Measurements from ENCODE around the gene ATP6V1E1.

The ATP6V1E1 gene

GRCh38 chr22:17633217-17633997, 4.9 kb upstream of the ATP6V1E1 start:
- peak; percentile 89 for DNase-seq

GRCh38 chr22:17631076-17631565, 2.6 kb upstream of the ATP6V1E1 start:
- DNase-seq, result no peak

- no peak for DNase-seq
These were observed 1.1 kb upstream of the ATP6V1E1 start for GRCh38 chr22:17629641-17630040.

- DNase-seq, result no peak
These were observed 582 bp upstream of the ATP6V1E1 start for GRCh38 chr22:17629173-17629489.

- no peak for DNase-seq
These were observed 566 bp downstream of the ATP6V1E1 start for GRCh38 chr22:17627961-17628405.

- DNase-seq, result no peak
These were observed 15.3 kb downstream of the ATP6V1E1 start for GRCh38 chr22:17613280-17613679.

- DNase-seq, result no peak
These were observed 16.5 kb downstream of the ATP6V1E1 start for GRCh38 chr22:17612057-17612456.

GRCh38 chr22:17607891-17608521, 20.5 kb downstream of the ATP6V1E1 start:
- no peak for DNase-seq

GRCh38 chr22:17606496-17606895, 22.1 kb downstream of the ATP6V1E1 start:
- DNase-seq, result no peak

- no peak for DNase-seq
These were observed 24.9 kb downstream of the ATP6V1E1 start for GRCh38 chr22:17603668-17604067.

- no peak for DNase-seq
These were observed 27.5 kb downstream of the ATP6V1E1 start for GRCh38 chr22:17601031-17601430.

- no peak for DNase-seq
These were observed 30.2 kb downstream of the ATP6V1E1 start for GRCh38 chr22:17598318-17598717.

GRCh38 chr22:17597217-17597616, 31.3 kb downstream of the ATP6V1E1 start:
- DNase-seq, result no peak

- no peak for DNase-seq
These were observed 32.3 kb downstream of the ATP6V1E1 start for GRCh38 chr22:17596226-17596625.

GRCh38 chr22:17592201-17592600, 36.3 kb downstream of the ATP6V1E1 start:
- no peak for DNase-seq

- no peak for DNase-seq
These were observed 38.0 kb downstream of the ATP6V1E1 start for GRCh38 chr22:17590586-17590985.

- no peak for DNase-seq
These were observed 38.7 kb downstream of the ATP6V1E1 start for GRCh38 chr22:17589810-17590375.

- no peak for DNase-seq
These were observed 39.9 kb downstream of the ATP6V1E1 start for GRCh38 chr22:17588606-17589005.

GRCh38 chr22:17587629-17588028, 40.9 kb downstream of the ATP6V1E1 start:
- no peak for DNase-seq

GRCh38 chr22:17586831-17587440, 41.6 kb downstream of the ATP6V1E1 start:
- no peak for DNase-seq

- no peak for DNase-seq
These were observed 45.4 kb downstream of the ATP6V1E1 start for GRCh38 chr22:17583151-17583550.

GRCh38 chr22:17581631-17582030, 46.9 kb downstream of the ATP6V1E1 start:
- no peak for DNase-seq

- no peak for DNase-seq
These were observed 47.5 kb downstream of the ATP6V1E1 start for GRCh38 chr22:17581056-17581455.

All from islet precursor cell (in vitro differentiated cells).